ENCODE measurements around the gene CAMTA1.

Gene CAMTA1

DNA sequence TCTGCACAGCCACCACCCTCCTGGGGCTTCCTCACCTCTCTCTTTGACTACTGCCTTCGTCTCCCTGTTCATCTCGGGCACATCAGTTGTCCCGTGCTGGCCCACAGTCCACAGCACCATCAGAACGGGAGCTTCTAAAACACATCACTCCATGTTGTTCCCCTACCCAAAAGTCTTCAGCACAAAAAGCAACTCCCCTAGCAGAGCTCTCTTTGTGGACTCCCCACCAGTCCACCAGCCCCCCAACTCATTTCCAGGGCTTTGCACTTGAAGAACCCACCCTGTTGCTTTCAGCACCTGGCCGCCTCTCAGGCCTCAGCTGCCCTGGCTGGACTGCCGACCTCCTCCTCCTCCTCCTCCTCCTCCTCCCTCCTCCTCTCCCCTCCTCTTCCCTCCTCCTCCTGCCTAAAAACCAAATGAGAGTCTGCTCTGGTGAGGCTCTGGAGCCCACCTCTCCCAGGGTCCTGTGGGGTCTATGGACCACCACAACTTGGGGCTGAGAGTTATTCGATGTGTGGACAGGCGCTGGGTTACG lies 734.7 kb downstream of the CAMTA1 start:
- ChIA-PET POLR2A (ENCODE audit: low non-redundant PET) (no interaction called here), CTCF (interaction anchor here (0.5 to 0.7 kb wide), 3 partner anchors 16 to 441 kb away, joined by 3 to 4 read pairs (median 3); no protein-coding TSS in a partner anchor)
- no peak for DNase-seq (ENCODE audit: low spot score)
- TF ChIP-seq, protein P1, sequence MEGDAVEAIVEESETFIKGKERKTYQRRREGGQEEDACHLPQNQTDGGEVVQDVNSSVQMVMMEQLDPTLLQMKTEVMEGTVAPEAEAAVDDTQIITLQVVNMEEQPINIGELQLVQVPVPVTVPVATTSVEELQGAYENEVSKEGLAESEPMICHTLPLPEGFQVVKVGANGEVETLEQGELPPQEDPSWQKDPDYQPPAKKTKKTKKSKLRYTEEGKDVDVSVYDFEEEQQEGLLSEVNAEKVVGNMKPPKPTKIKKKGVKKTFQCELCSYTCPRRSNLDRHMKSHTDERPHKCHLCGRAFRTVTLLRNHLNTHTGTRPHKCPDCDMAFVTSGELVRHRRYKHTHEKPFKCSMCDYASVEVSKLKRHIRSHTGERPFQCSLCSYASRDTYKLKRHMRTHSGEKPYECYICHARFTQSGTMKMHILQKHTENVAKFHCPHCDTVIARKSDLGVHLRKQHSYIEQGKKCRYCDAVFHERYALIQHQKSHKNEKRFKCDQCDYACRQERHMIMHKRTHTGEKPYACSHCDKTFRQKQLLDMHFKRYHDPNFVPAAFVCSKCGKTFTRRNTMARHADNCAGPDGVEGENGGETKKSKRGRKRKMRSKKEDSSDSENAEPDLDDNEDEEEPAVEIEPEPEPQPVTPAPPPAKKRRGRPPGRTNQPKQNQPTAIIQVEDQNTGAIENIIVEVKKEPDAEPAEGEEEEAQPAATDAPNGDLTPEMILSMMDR (conservative IDR thresholded peaks at IDR 0.05; ENCODE audit: low read depth), result no peak
- H3K27ac ChIP-seq, result no peak overlapping the region

DNA sequence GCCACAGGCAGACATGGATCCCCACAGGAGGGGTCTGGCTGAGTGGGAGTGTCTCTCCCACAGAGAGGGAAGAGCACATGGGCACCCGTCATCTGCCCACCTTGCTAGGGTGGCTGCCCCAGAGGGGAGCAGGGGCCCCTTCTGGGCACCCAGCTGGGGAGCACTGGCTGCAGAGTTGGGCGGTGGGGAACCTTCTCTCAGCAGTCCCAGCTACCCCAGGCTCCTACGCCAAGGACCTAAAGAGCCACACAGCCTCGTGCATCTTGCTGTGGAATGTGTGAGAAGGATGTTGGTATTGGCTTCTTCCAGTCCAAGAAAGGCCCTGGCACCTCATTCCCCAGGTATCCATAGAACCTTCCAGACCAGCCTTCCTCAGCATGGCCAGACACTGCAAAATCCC lies 735.2 kb downstream of the CAMTA1 start:
- TF ChIP-seq, protein P1 (conservative IDR thresholded peaks at IDR 0.05; ENCODE audit: low read depth), result no peak
- no peak overlapping the region for H3K27ac ChIP-seq
- POLR2A ChIA-PET (ENCODE audit: low non-redundant PET), result no interaction called here
- DNase-seq (ENCODE audit: low spot score), result no peak
- CTCF ChIA-PET, result interaction anchor here (0.7 kb wide), 1 partner anchor 440 kb away, joined by 4 read pairs; no protein-coding TSS in a partner anchor

DNA sequence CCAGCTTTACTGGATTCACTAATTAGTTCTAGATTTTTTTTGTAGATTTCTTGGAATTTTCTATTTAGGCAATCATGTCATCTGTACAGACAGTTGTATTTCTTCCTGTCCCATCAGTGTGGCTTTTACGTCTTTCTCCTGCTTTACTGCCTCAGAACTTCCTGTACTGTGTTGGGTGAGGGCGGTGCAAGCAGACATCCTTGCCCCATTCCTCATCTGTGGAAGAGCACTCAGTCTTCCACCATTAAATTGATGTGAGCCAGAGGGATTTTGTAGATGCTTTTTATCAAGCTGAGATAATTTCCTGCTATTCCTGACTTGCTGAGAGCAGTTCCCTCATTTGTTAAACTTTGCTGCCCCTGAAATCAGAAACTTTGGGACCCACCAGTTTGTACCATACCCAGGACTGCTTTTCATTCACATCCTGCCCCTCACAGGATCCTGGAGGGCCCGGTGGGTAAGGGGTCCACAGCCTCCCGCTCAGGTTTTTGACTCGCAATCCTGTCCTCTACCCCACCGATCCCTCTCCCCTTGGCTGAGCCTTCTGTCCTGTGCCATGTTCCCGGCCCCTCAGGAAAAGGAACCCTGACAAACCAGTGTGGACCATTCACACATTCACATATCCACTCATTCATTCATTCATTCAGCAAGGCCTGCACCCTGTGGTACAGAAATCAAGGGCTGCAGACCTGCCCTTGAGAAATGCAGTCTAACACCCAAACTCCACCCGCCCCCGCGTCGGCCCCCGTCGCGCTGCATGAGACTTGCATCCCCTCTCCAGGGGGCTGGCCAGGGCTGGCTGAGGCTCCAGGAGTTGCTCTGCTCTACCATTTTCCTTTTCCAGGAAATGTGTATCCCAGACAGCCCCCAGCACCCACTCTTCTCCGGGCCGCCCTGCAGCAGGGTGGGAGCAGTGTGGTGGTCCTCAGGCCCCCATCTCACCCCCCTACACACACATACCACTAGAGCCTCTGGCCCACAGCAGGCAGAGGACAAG lies 739.4 kb downstream of the CAMTA1 start:
- DNase-seq (ENCODE audit: low spot score), result no peak
- ChIA-PET CTCF (interaction anchor here (0.6 kb wide), 2 partner anchors 68 to 1888 kb away, joined by 3 read pairs; no protein-coding TSS in a partner anchor), POLR2A (ENCODE audit: low non-redundant PET) (no interaction called here)
- TF ChIP-seq, protein P1 (conservative IDR thresholded peaks at IDR 0.05; ENCODE audit: low read depth), result no peak
- H3K27ac ChIP-seq, result no peak overlapping the region

DNA sequence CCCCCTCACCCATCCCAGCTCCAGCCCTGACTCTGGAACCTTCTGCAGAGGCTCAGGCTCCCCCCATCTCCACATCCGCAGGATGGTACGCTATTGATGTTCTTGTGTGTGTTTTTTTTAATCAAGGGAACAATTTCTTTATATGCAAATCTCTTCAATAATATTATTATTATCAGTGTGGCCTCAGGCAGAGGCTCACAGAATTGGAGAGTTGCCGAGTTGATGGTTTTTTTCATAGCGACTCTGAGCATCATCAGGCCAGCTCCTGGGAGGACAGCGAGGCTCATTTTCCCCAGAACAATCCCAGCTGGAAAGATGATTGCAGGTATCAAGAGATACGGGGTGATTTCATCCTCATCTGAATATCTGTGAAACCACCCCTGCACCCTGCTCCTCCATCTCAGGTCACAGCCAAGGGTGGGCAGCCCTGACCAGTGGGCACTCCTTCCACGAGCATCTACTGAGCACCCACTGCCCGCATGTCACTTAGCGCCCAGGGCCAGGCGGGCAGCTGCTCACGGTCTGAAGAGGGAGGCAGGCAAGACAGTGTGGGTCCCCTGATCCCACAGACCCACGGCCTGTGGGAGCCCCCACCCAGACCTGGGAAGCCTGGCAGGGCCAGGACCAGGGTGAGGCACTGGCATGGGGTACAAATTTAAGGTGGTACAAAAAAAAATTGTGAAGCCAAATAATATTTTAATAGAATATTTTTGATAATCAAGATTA lies 740.2 kb downstream of the CAMTA1 start:
- DNase-seq (ENCODE audit: low spot score), result no peak
- ChIA-PET POLR2A (ENCODE audit: low non-redundant PET) (no interaction called here), CTCF (interaction anchor here (0.6 kb wide), 1 partner anchor 1889 kb away, joined by 3 read pairs; no protein-coding TSS in a partner anchor)
- H3K27ac ChIP-seq, result peak overlapping the region; percentile 76; the same call in 1 of the 2 replicates
- TF ChIP-seq, protein P1 (conservative IDR thresholded peaks at IDR 0.05; ENCODE audit: low read depth), result no peak

DNA sequence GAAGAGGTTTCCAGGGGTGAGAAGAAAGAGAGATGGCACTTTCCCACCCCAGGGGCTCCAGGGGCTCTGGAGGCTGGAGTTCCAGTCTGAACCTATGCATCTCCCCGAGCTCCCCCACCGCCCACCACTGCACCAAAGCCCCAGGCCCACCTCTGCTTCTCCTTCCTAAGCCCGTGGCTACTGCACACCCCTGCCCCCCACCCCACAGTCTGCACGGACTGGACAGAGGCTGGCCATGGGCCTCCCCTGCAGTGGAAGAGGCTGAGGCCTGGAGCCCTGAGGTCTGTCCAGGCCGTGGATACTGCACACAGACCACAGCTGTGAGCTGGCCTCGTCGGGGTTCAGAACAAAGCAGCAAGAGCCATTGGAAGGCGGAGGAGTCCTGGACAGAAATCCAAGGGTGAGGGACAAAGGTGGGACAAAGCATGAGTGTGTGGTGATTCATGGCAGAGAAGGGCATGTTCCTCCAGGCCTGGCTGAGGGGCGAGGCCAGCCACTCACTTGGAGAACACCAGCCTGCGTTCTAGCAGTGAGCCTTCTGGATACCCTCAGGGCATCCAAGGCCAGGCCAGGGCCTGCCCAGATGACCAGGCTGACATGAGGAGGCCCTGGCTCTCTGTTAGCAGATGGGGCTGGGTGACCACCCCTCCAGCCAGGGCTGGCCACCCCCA lies 741.1 kb downstream of the CAMTA1 start:
- CTCF ChIA-PET, result no interaction called here
- POLR2A ChIA-PET (ENCODE audit: low non-redundant PET), result no interaction called here
- TF ChIP-seq, protein P1 (conservative IDR thresholded peaks at IDR 0.05; ENCODE audit: low read depth), result no peak
- peak; percentile 58 for DNase-seq (ENCODE audit: low spot score)
- peak overlapping the region; percentile 76 for H3K27ac ChIP-seq
